Activated CD4-positive, alpha-beta T cell treated with anti-CD3 and anti-CD28 coated beads, Interleukin-2, amount 10 ng/mL, durations not matched to agents 7 days and 5 days (primary cell): ENCODE results near the gene FAM174B. TPM values are rescaled to one million over a fixed set of nuclear protein-coding genes. Genes with fewer than 3 reads are reported as not detected.

Experiments
- CTCF ChIA-PET: fragments of 350-600 bp; sonication (Branson Sonifier 250); formaldehyde crosslinking; loops from one replicate; lab custom pipeline; 2021; ENCODE audit warnings: antibody characterized with exemption; lab: Charles Lee
- POLR2A ChIA-PET: fragments of 350-600 bp; sonication (Branson Sonifier 250); formaldehyde crosslinking; loops from one replicate; lab custom pipeline; 2021; ENCODE audit warnings: antibody characterized with exemption; lab: Charles Lee
- DNase-seq: peaks from one replicate; pipeline ENCODE4 v3.0.0-alpha.2; 2020
- H3K27ac Mint-ChIP-seq: one replicate; pipeline ENCODE4 v1.8.0; 2021; ENCODE audit warnings: mild to moderate bottlenecking, moderate library complexity, mixed read lengths
- H3K27me3 Mint-ChIP-seq: one replicate; pipeline ENCODE4 v1.8.0; 2021; ENCODE audit warnings: mixed read lengths
- H3K36me3 Mint-ChIP-seq: one replicate; pipeline ENCODE4 v1.8.0; 2021; ENCODE audit warnings: low read depth, mixed read lengths
- H3K4me1 Mint-ChIP-seq: one replicate; pipeline ENCODE4 v1.8.0; 2021; ENCODE audit warnings: mixed read lengths
- H3K4me3 Mint-ChIP-seq: one replicate; pipeline ENCODE4 v1.8.0; 2021; ENCODE audit warnings: mild to moderate bottlenecking, moderate library complexity, mixed read lengths
- H3K9me3 Mint-ChIP-seq: one replicate; pipeline ENCODE4 v1.8.0; 2021; ENCODE audit warnings: mixed read lengths
- total RNA-seq, 2 experiments: library from RNA; stranded (reverse); gene quantifications; one replicate each; pipeline ENCODE4 v1.2.3, GENCODE V29; 2021

The FAM174B gene
- total RNA-seq, 2 experiments from 2014 or later, result 4.8 to 6.0 TPM

- Mint-ChIP-seq H3K27ac (no peak overlapping the region), H3K4me3 (no peak overlapping the region), H3K36me3 (no peaks in the 10 kb centered on the region), H3K9me3 (no peaks in the 10 kb centered on the region), H3K27me3 (peaks cover 14% of the 10 kb centered on the region), H3K4me1 (peaks cover 9% of the 10 kb centered on the region)
- POLR2A ChIA-PET, result no interaction called here
- no peak for DNase-seq
- CTCF ChIA-PET, result interaction anchor here (1.0 kb wide), 1 partner anchor 435 kb away, joined by 3 read pairs; no protein-coding TSS in a partner anchor
Measured at GRCh38 chr15:92595506-92596381, 59.8 kb downstream of the FAM174B start.

- POLR2A ChIA-PET, result no interaction called here
Measured at GRCh38 chr15:92591275-92591674, 64.3 kb downstream of the FAM174B start.

GRCh38 chr15:92586966-92587365 is 68.6 kb downstream of the FAM174B start:
- no peak overlapping the region for H3K4me3 Mint-ChIP-seq
- no peaks in the 10 kb centered on the region for H3K4me1 Mint-ChIP-seq
- no peaks in the 10 kb centered on the region for H3K9me3 Mint-ChIP-seq
- H3K27ac Mint-ChIP-seq, result no peak overlapping the region
- DNase-seq, result no peak
- no peaks in the 10 kb centered on the region for H3K36me3 Mint-ChIP-seq
- no peaks in the 10 kb centered on the region for H3K27me3 Mint-ChIP-seq
- ChIA-PET CTCF (no interaction called here), POLR2A (no interaction called here)

More at GRCh38 chr15:92591275-92591674, 64.3 kb downstream of the FAM174B start:
- H3K36me3 Mint-ChIP-seq, result no peaks in the 10 kb centered on the region
- H3K4me3 Mint-ChIP-seq, result no peak overlapping the region
- DNase-seq, result no peak
- no peaks in the 10 kb centered on the region for H3K4me1 Mint-ChIP-seq
- H3K27me3 Mint-ChIP-seq, result peaks cover 14% of the 10 kb centered on the region
- H3K27ac Mint-ChIP-seq, result no peak overlapping the region
- H3K9me3 Mint-ChIP-seq, result no peaks in the 10 kb centered on the region
- CTCF ChIA-PET, result no interaction called here

- H3K27me3 Mint-ChIP-seq, result no peaks in the 10 kb centered on the region
- H3K27ac Mint-ChIP-seq, result no peak overlapping the region
- H3K4me3 Mint-ChIP-seq, result no peak overlapping the region
- H3K4me1 Mint-ChIP-seq, result no peaks in the 10 kb centered on the region
- H3K36me3 Mint-ChIP-seq, result no peaks in the 10 kb centered on the region
- no peaks in the 10 kb centered on the region for H3K9me3 Mint-ChIP-seq
- CTCF ChIA-PET, result no interaction called here
- POLR2A ChIA-PET, result no interaction called here
- DNase-seq, result no peak
Measured at GRCh38 chr15:92586383-92586942, 69.1 kb downstream of the FAM174B start.

GRCh38 chr15:92584105-92584504 is 71.5 kb downstream of the FAM174B start:
- ChIA-PET CTCF (no interaction called here), POLR2A (no interaction called here)
- no peaks in the 10 kb centered on the region for H3K36me3 Mint-ChIP-seq
- H3K4me3 Mint-ChIP-seq, result no peak overlapping the region
- H3K4me1 Mint-ChIP-seq, result no peaks in the 10 kb centered on the region
- no peak for DNase-seq
- no peaks in the 10 kb centered on the region for H3K9me3 Mint-ChIP-seq
- no peak overlapping the region for H3K27ac Mint-ChIP-seq
- H3K27me3 Mint-ChIP-seq, result no peaks in the 10 kb centered on the region

GRCh38 chr15:92583096-92584034 is 72.2 kb downstream of the FAM174B start:
- DNase-seq, result no peak
- no peak overlapping the region for H3K4me3 Mint-ChIP-seq

GRCh38 chr15:92582206-92582605 is 73.4 kb downstream of the FAM174B start:
- Mint-ChIP-seq H3K4me3 (no peak overlapping the region), H3K9me3 (no peaks in the 10 kb centered on the region), H3K27ac (no peak overlapping the region), H3K27me3 (peaks cover 5% of the 10 kb centered on the region), H3K36me3 (no peaks in the 10 kb centered on the region), H3K4me1 (no peaks in the 10 kb centered on the region)
- DNase-seq, result no peak
- ChIA-PET CTCF (interaction anchor here (0.6 kb wide), 1 partner anchor 31 kb away, joined by 3 read pairs; no protein-coding TSS in a partner anchor), POLR2A (no interaction called here)

More at GRCh38 chr15:92583096-92584034, 72.2 kb downstream of the FAM174B start:
- Mint-ChIP-seq H3K9me3 (no peaks in the 10 kb centered on the region), H3K36me3 (no peaks in the 10 kb centered on the region), H3K27me3 (peaks cover 2% of the 10 kb centered on the region), H3K4me1 (no peaks in the 10 kb centered on the region), H3K27ac (no peak overlapping the region)
- CTCF ChIA-PET, result no interaction called here
- POLR2A ChIA-PET, result no interaction called here

GRCh38 chr15:92580933-92581445 is 74.6 kb downstream of the FAM174B start:
- H3K4me1 Mint-ChIP-seq, result no peaks in the 10 kb centered on the region
- H3K36me3 Mint-ChIP-seq, result no peaks in the 10 kb centered on the region
- POLR2A ChIA-PET, result no interaction called here
- no peak for DNase-seq
- no peak overlapping the region for H3K27ac Mint-ChIP-seq
- peaks cover 5% of the 10 kb centered on the region for H3K27me3 Mint-ChIP-seq
- no peaks in the 10 kb centered on the region for H3K9me3 Mint-ChIP-seq
- H3K4me3 Mint-ChIP-seq, result no peak overlapping the region
- CTCF ChIA-PET, result no interaction called here

- Mint-ChIP-seq H3K9me3 (no peaks in the 10 kb centered on the region), H3K27ac (no peak overlapping the region), H3K36me3 (no peaks in the 10 kb centered on the region), H3K27me3 (peaks cover 5% of the 10 kb centered on the region), H3K4me3 (no peak overlapping the region), H3K4me1 (no peaks in the 10 kb centered on the region)
- no peak for DNase-seq
- ChIA-PET POLR2A (no interaction called here), CTCF (no interaction called here)
Measured at GRCh38 chr15:92580521-92580920, 75.1 kb downstream of the FAM174B start.

- H3K27me3 Mint-ChIP-seq, result peaks cover 7% of the 10 kb centered on the region
- no peak overlapping the region for H3K4me3 Mint-ChIP-seq
- no peaks in the 10 kb centered on the region for H3K36me3 Mint-ChIP-seq
- CTCF ChIA-PET, result no interaction called here
- H3K9me3 Mint-ChIP-seq, result no peaks in the 10 kb centered on the region
- POLR2A ChIA-PET, result no interaction called here
- H3K4me1 Mint-ChIP-seq, result no peaks in the 10 kb centered on the region
- H3K27ac Mint-ChIP-seq, result no peak overlapping the region
- DNase-seq, result no peak
Measured at GRCh38 chr15:92579931-92580470, 75.6 kb downstream of the FAM174B start.

- H3K27me3 Mint-ChIP-seq, result peaks cover 10% of the 10 kb centered on the region
- no peak overlapping the region for H3K4me3 Mint-ChIP-seq
- no peaks in the 10 kb centered on the region for H3K36me3 Mint-ChIP-seq
- no peak for DNase-seq
- ChIA-PET POLR2A (no interaction called here), CTCF (interaction anchor here (1.1 kb wide), 1 partner anchor 9 kb away, joined by 3 read pairs; no protein-coding TSS in a partner anchor)
- no peaks in the 10 kb centered on the region for H3K4me1 Mint-ChIP-seq
- no peaks in the 10 kb centered on the region for H3K9me3 Mint-ChIP-seq
- H3K27ac Mint-ChIP-seq, result no peak overlapping the region
Measured at GRCh38 chr15:92579486-92579885, 76.1 kb downstream of the FAM174B start.

GRCh38 chr15:92578096-92578835 is 77.3 kb downstream of the FAM174B start:
- CTCF ChIA-PET, result interaction anchor here (1.1 kb wide), 1 partner anchor 10 kb away, joined by 3 read pairs; no protein-coding TSS in a partner anchor
- POLR2A ChIA-PET, result no interaction called here
- no peak overlapping the region for H3K27ac Mint-ChIP-seq

More at GRCh38 chr15:92578096-92578835, 77.3 kb downstream of the FAM174B start:
- no peak overlapping the region for H3K4me3 Mint-ChIP-seq
- H3K4me1 Mint-ChIP-seq, result no peaks in the 10 kb centered on the region
- no peaks in the 10 kb centered on the region for H3K9me3 Mint-ChIP-seq
- H3K27me3 Mint-ChIP-seq, result peaks cover 10% of the 10 kb centered on the region
- no peak for DNase-seq
- no peaks in the 10 kb centered on the region for H3K36me3 Mint-ChIP-seq
